ENCODE measurements around the gene PPM1H. TPM values are rescaled to one million over a fixed set of nuclear protein-coding genes. Genes with fewer than 3 reads are reported as not detected.
A peak's percentile ranks its signal among the peaks of the same experiment; 100 is the strongest.

PPM1H gene, protein sequence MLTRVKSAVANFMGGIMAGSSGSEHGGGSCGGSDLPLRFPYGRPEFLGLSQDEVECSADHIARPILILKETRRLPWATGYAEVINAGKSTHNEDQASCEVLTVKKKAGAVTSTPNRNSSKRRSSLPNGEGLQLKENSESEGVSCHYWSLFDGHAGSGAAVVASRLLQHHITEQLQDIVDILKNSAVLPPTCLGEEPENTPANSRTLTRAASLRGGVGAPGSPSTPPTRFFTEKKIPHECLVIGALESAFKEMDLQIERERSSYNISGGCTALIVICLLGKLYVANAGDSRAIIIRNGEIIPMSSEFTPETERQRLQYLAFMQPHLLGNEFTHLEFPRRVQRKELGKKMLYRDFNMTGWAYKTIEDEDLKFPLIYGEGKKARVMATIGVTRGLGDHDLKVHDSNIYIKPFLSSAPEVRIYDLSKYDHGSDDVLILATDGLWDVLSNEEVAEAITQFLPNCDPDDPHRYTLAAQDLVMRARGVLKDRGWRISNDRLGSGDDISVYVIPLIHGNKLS
- 1 to 10 TPM in 2 of 4 donors, under 1 TPM in 2; 0.46 to 3.4 (median 1.3) TPM for total RNA-seq

DNA sequence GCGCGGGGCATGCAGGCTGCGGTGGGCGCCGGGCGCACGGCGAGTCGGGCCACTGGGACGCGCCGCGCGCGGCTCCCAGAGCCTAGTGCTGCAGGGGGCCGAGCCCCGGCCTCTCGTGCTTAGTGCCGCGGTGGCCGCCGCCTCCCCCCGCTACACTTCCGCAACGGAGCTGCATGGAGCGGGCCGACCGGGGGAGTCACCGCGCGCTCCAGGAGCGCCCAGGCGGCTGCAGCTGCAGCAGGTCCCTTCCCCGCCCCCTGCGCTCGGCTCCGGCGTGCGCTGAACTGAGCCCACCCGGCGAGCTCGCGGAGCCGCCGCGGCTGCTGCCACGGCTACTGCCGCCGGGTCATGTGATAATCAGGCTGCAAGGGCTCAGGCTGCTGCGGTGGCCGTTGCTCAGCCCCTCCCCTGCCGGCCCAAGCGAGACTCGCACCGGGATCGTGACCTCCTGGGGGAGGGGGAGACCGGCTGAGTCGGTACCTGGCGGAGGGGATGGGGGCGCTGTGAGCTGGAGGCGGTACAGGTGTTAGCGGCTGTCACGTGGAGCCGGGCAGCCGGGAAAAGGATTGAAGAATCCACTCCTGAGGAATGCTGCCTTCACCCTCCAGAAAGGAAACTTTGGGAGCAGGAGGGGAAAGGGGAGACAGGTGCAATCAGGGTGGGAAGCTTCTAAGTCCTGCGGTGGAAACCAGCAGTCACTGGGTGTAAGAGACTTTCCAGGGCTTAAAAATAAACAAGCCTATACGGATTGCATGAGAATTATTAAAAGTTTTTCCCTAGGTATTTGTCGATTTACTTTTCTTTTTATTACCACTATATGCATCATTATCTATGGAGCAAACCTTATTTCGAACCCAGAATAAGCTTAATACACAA lies at the start of gene PPM1H:
Gene PPM1H, minus strand, starts transcription at position 352 of the 876 bp plus-strand sequence. CDS start 414 bp downstream, outside the sequence.
- H3K27ac ChIP-seq, result peak within 1 kb of the TSS; percentile 27 to 87 (median 66)

DNA sequence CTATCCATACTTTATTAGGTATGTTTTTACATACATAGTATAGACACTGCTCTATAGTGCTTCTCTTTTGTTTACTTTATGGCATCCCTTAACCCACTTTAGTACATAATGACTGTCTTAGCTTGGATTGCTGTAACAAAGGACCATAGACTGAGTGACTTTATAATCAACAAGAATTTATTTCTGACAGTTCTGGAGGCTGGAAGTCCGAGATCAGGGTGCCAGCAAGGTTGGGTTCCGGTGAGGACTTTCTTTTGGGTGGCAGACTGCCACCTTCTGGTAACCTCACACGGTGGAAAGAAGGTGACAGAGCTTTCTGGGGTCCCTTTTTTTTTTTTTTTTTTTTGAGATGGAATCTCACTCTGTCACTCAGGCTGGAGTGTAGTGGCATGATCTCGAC lies 48.6 kb upstream of the PPM1H start:
- no peak overlapping the region for H3K27ac ChIP-seq
- no peak overlapping the region for H3K4me3 ChIP-seq
- TF ChIP-seq, protein P1, sequence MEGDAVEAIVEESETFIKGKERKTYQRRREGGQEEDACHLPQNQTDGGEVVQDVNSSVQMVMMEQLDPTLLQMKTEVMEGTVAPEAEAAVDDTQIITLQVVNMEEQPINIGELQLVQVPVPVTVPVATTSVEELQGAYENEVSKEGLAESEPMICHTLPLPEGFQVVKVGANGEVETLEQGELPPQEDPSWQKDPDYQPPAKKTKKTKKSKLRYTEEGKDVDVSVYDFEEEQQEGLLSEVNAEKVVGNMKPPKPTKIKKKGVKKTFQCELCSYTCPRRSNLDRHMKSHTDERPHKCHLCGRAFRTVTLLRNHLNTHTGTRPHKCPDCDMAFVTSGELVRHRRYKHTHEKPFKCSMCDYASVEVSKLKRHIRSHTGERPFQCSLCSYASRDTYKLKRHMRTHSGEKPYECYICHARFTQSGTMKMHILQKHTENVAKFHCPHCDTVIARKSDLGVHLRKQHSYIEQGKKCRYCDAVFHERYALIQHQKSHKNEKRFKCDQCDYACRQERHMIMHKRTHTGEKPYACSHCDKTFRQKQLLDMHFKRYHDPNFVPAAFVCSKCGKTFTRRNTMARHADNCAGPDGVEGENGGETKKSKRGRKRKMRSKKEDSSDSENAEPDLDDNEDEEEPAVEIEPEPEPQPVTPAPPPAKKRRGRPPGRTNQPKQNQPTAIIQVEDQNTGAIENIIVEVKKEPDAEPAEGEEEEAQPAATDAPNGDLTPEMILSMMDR (IDR thresholded peaks at IDR 0.05 in 4 of 5, conservative IDR thresholded peaks at IDR 0.05 in 1 of 5), result no peak
- no peak for TF ChIP-seq POLR2A (IDR thresholded peaks at IDR 0.05)
- intact Hi-C loops (cut with DNase I; ENCODE audit: low total_unique reads) (no loop called here), in situ Hi-C loops (cut with MboI; ENCODE audit: low sequenced_read_pairs in 4 of 4) (no loop called here)
- no peaks in the 10 kb centered on the region for H3K9me3 ChIP-seq
- H3K27me3 ChIP-seq, result no peaks in the 10 kb centered on the region
- DNase-seq (no peak), ATAC-seq (no peak)
- H3K36me3 ChIP-seq, result no peaks in the 10 kb centered on the region
- no peaks in the 10 kb centered on the region for H3K4me1 ChIP-seq

More for the DNA sequence above, at the start of gene PPM1H:
- Histone ChIP-seq H3K4me3 (peak within 1 kb of the TSS; percentile 64 to 92 (median 72)), H3K9me3 (no peaks in the 10 kb centered on the region), H3K4me1 (peaks cover 5 to 6% of the 10 kb centered on the region in 2 donors), H3K27me3 (no peaks in the 10 kb centered on the region), H3K36me3 (no peaks in the 10 kb centered on the region)
- ATAC-seq (peak; percentile 72), DNase-seq (peak; percentile 50 to 68)
- in situ Hi-C loops (cut with MboI; ENCODE audit: low sequenced_read_pairs in 4 of 4) (loop anchor here in 1 of 4 donors (25.0 kb wide), 1 partner anchor 102 kb away; no protein-coding TSS in a partner anchor), intact Hi-C loops (cut with DNase I; ENCODE audit: low total_unique reads) (loop anchor here (10.0 kb wide), 1 partner anchor 120 kb away; no protein-coding TSS in a partner anchor)
- peak in 1 of 2 donors; percentile 60 for TF ChIP-seq POLR2A (IDR thresholded peaks at IDR 0.05)
- TF ChIP-seq, protein P1 (IDR thresholded peaks at IDR 0.05 in 4 of 5, conservative IDR thresholded peaks at IDR 0.05 in 1 of 5), result peak; percentile 25 to 59 (median 52)

DNA sequence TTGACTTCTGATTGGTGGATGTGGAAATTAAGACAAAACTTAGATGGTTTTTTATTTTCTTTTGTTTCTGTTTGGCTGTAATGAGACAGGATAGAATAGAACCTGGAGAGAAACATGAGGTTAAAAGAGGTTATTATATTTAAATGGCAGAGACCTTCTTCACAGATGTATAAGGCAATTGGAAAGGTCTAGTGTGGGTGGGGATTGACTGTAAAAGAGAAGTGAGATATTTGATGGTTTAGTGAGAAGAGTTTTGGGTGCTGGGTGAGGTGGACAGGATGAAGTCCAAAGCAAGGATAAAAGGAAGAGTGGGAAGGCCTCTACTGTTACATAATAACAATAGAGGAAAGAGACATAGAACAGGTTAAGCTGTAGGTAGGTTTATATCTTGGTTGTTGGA lies 43.8 kb upstream of the PPM1H start:
- H3K27me3 ChIP-seq, result no peaks in the 10 kb centered on the region
- no peak overlapping the region for H3K4me3 ChIP-seq
- no peaks in the 10 kb centered on the region for H3K36me3 ChIP-seq
- no peak for DNase-seq
- intact Hi-C loops (cut with DNase I; ENCODE audit: low total_unique reads), result no loop called here
- TF ChIP-seq, protein P1 (IDR thresholded peaks at IDR 0.05 in 4 of 5, conservative IDR thresholded peaks at IDR 0.05 in 1 of 5), result no peak
- TF ChIP-seq POLR2A (IDR thresholded peaks at IDR 0.05), result no peak
- ATAC-seq, result no peak
- H3K4me1 ChIP-seq, result no peaks in the 10 kb centered on the region
- H3K27ac ChIP-seq, result no peak overlapping the region
- in situ Hi-C loops (cut with MboI; ENCODE audit: low sequenced_read_pairs in 4 of 4), result no loop called here
- H3K9me3 ChIP-seq, result no peaks in the 10 kb centered on the region

GRCh38 chr12:62977883-62978282 lies 42.9 kb upstream of the PPM1H start:
- H3K9me3 ChIP-seq, result no peaks in the 10 kb centered on the region
- H3K27me3 ChIP-seq, result no peaks in the 10 kb centered on the region
- no peak for DNase-seq
- H3K4me3 ChIP-seq, result no peak overlapping the region
- in situ Hi-C loops (cut with MboI; ENCODE audit: low sequenced_read_pairs in 4 of 4), result no loop called here
- no peak for ATAC-seq
- no peaks in the 10 kb centered on the region for H3K4me1 ChIP-seq
- H3K27ac ChIP-seq, result no peak overlapping the region
- no peaks in the 10 kb centered on the region for H3K36me3 ChIP-seq
- TF ChIP-seq, protein P1 (IDR thresholded peaks at IDR 0.05 in 4 of 5, conservative IDR thresholded peaks at IDR 0.05 in 1 of 5), result no peak
- TF ChIP-seq POLR2A (IDR thresholded peaks at IDR 0.05), result no peak
- intact Hi-C loops (cut with DNase I; ENCODE audit: low total_unique reads), result no loop called here

Data from gastrocnemius medialis (tissue), 4 donors.